GM19193 (cell line): ENCODE measurements around the gene PIM1.

Source experiments
- POLR2A ChIP-seq: IDR thresholded peaks from 4 replicates; pipeline ENCODE4 v1.6.1; 2011; ENCODE audit not compliant: insufficient read depth, insufficient read length; ENCODE audit errors: extremely low read depth

Gene PIM1

GRCh38 chr6:37160922-37161778, 8.8 kb upstream of the PIM1 start:
- no peak for TF ChIP-seq POLR2A

- TF ChIP-seq POLR2A = no peak
Observed at GRCh38 chr6:37162740-37163139, 7.2 kb upstream of the PIM1 start.

- no peak for TF ChIP-seq POLR2A
Observed at GRCh38 chr6:37168163-37168758, 1.7 kb upstream of the PIM1 start.

- TF ChIP-seq POLR2A = no peak
Observed at GRCh38 chr6:37168811-37169495, 999 bp upstream of the PIM1 start.

GRCh38 chr6:37170273-37171200, 585 bp downstream of the PIM1 start:
- TF ChIP-seq POLR2A = peak; percentile 10

GRCh38 chr6:37171201-37171969, 1.4 kb downstream of the PIM1 start:
- TF ChIP-seq POLR2A = no peak

- TF ChIP-seq POLR2A = no peak
Observed at GRCh38 chr6:37171970-37172812, 2.2 kb downstream of the PIM1 start.

GRCh38 chr6:37172912-37173492, 3.0 kb downstream of the PIM1 start:
- TF ChIP-seq POLR2A = no peak

- no peak for TF ChIP-seq POLR2A
Observed at GRCh38 chr6:37173493-37174195, 3.7 kb downstream of the PIM1 start.

- no peak for TF ChIP-seq POLR2A
Observed at GRCh38 chr6:37174196-37174514, 4.2 kb downstream of the PIM1 start.

GRCh38 chr6:37174515-37175331, 4.8 kb downstream of the PIM1 start:
- TF ChIP-seq POLR2A = no peak
